Upper lobe of right lung (tissue), 1 donor: ENCODE measurements around the gene MRRF. TPM values are rescaled to one million over a fixed set of nuclear protein-coding genes. Genes with fewer than 3 reads are reported as not detected.

Experiments
- ATAC-seq: fragments of 200-7000 bp; cut with Tn5 transposase; one replicate; pipeline ENCODE4 v1.9.1; 2020; ENCODE audit warnings: mild to moderate bottlenecking, moderate library complexity
- DNase-seq: peaks from one replicate; pipeline ENCODE4 v3.0.0-alpha.2; 2020
- H3K27ac ChIP-seq: fragments of 200-600 bp; one replicate; pipeline ENCODE4 v1.8.0; 2022
- H3K27me3 ChIP-seq: fragments of 200-600 bp; one replicate; pipeline ENCODE4 v1.8.0; 2022; ENCODE audit warnings: mild to moderate bottlenecking
- H3K36me3 ChIP-seq: fragments of 200-600 bp; one replicate; pipeline ENCODE4 v1.8.0; 2022
- H3K4me1 ChIP-seq: fragments of 200-600 bp; one replicate; pipeline ENCODE4 v1.8.0; 2022
- H3K4me3 ChIP-seq: fragments of 200-600 bp; one replicate; pipeline ENCODE4 v1.8.0; 2022; ENCODE audit warnings: mild to moderate bottlenecking
- H3K9me3 ChIP-seq: fragments of 200-600 bp; one replicate; pipeline ENCODE4 v1.8.0; 2022
- intact Hi-C: fragments of 100-400 bp; cut with DNase I; formaldehyde crosslinking; loops from one replicate; pipeline ENCODE4 v1.11.0; 2022
- total RNA-seq: library from RNA; stranded (reverse); fragmentation: NEBNext Ultra II Directional; extraction: Animal tissue kit (Norgen Biotek cat#: 25700); gene quantifications from one replicate; pipeline ENCODE4 v1.2.1, GENCODE V29; 2021
- TF ChIP-seq, protein P1 (sequence below): fragments of 200-600 bp; IDR thresholded peaks from one replicate; pipeline ENCODE4 v1.8.0; 2022; ENCODE audit warnings: antibody characterized with exemption
- donor health status: DM: no; HTN: yes; CAD: no; lungs with severe emphysema.

The MRRF gene
- total RNA-seq, 1 donor from 2014 or later, result 31.9 TPM

DNA sequence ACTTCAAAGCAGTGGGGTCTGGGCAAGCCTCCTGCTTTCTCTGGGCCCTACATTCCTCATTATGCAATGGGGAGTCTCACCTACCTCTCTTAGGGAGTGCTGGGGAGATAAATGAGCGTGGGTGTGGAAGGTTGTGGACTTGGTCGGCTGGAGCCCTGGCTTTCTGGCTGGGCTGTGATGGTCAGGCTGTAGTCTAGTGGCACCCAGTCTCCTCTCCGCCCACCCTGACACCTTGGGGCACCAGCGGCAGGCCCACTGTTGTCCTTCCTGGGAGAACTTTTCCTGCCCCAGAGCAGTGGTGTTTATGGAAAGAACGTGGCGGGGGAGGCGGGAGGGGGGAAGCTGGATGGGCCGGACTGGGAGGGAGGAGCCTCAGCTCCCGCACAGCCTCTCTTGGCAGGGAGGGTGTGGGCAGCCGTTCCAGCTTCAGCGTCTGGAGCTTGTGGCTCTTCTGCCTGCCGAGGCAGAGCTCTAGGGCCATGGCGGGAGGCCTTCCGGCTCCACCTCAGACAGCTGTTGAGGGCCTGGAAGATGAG, 110.3 kb downstream of the MRRF start:
- intact Hi-C loops, result no loop called here
- no peaks in the 10 kb centered on the region for H3K9me3 ChIP-seq
- peaks cover 12% of the 10 kb centered on the region for H3K4me1 ChIP-seq
- ATAC-seq (peak; percentile 51), DNase-seq (peak; percentile 73)
- H3K36me3 ChIP-seq, result no peaks in the 10 kb centered on the region
- peaks cover 4% of the 10 kb centered on the region for H3K27me3 ChIP-seq
- no peak overlapping the region for H3K27ac ChIP-seq
- TF ChIP-seq, protein P1, sequence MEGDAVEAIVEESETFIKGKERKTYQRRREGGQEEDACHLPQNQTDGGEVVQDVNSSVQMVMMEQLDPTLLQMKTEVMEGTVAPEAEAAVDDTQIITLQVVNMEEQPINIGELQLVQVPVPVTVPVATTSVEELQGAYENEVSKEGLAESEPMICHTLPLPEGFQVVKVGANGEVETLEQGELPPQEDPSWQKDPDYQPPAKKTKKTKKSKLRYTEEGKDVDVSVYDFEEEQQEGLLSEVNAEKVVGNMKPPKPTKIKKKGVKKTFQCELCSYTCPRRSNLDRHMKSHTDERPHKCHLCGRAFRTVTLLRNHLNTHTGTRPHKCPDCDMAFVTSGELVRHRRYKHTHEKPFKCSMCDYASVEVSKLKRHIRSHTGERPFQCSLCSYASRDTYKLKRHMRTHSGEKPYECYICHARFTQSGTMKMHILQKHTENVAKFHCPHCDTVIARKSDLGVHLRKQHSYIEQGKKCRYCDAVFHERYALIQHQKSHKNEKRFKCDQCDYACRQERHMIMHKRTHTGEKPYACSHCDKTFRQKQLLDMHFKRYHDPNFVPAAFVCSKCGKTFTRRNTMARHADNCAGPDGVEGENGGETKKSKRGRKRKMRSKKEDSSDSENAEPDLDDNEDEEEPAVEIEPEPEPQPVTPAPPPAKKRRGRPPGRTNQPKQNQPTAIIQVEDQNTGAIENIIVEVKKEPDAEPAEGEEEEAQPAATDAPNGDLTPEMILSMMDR, result no peak
- no peak overlapping the region for H3K4me3 ChIP-seq

DNA sequence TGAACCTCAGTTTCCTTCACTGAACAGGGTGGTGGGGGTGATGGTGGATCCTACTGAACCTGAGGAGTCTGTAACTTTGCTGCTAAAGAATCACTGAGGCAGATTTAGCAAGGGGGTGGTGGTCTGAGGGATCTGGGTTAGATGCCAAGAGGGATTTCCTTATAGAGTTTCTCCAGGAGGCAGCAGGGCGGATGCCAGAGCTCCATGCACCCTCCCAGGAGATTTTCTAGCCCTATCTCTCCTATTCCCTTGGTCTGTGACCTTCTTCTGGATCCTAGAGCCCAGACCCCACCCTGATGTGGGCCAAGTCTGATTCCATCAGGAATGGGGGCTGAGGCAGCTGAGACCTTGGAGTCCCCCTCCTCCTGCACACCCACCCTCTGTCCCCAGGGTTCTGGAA, 112.1 kb downstream of the MRRF start:
- ATAC-seq (no peak), DNase-seq (no peak)
- no peaks in the 10 kb centered on the region for H3K36me3 ChIP-seq
- peaks cover under 1% of the 10 kb centered on the region for H3K27me3 ChIP-seq
- H3K9me3 ChIP-seq, result no peaks in the 10 kb centered on the region
- TF ChIP-seq, protein P1, result no peak
- H3K4me3 ChIP-seq, result no peak overlapping the region
- H3K27ac ChIP-seq, result no peak overlapping the region
- intact Hi-C loops, result no loop called here
- H3K4me1 ChIP-seq, result peaks cover 12% of the 10 kb centered on the region

DNA sequence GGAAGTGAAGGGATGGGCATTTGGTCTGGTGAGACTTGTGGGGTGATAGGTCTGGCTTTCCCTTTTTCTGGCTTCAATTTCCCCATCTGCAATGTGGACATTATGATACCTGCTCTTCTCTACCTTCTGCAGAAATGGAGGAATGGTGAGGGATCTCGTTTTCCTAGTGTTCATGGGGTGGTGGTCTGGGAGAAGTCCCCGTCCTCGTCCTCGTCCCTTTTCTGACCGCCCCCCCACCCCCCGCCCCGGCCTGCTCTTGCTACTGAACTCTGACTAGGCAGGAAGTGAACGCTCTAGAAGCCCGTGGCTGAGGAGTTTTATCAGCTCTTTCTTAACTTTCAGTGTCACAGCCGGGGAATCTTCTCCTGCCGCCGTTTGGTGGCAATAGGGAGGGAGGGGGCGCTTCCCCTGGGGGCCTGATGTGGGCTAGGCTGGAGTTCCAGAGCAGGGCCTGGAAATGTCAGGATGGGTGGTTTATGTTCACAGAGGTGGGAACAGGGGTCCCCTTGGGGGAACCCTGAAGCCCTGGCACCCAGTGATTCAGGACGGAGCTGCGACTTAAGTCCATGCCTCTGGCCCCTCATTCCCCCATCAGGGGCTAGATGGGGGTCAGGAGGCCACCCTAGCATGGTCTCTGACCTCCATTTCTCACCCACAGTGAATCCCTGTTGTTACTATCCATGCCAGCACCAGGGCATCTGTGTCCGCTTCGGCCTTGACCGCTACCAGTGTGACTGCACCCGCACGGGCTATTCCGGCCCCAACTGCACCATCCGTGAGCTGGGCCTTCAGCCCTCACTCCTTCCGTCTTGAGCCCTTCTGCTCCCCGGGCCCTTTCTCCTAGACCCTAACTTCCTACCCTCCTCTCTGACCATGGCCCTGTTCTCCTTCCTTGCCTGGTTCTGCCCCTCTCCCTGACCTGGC, 112.8 kb downstream of the MRRF start:
- DNase-seq (no peak), ATAC-seq (no peak)
- intact Hi-C loops, result no loop called here
- no peaks in the 10 kb centered on the region for H3K36me3 ChIP-seq
- H3K27me3 ChIP-seq, result no peaks in the 10 kb centered on the region
- TF ChIP-seq, protein P1, result no peak
- no peak overlapping the region for H3K4me3 ChIP-seq
- no peak overlapping the region for H3K27ac ChIP-seq
- no peaks in the 10 kb centered on the region for H3K9me3 ChIP-seq
- peaks cover 12% of the 10 kb centered on the region for H3K4me1 ChIP-seq

DNA sequence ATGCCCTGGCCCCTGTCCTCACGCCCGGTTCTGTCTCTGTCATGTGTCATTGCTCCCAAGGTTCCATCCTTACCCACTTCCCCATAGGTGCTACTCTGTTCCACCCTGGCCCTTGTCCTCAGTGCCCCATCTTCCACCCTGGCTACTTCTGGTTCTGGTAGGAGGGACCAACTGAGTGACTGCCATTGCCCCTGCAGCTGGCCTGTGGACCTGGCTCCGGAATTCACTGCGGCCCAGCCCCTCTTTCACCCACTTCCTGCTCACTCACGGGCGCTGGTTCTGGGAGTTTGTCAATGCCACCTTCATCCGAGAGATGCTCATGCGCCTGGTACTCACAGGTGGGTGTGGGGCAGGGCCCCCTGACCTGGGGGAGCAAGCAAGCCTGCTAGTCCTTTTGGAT, 113.6 kb downstream of the MRRF start:
- Histone ChIP-seq H3K27me3 (no peaks in the 10 kb centered on the region), H3K27ac (no peak overlapping the region), H3K9me3 (no peaks in the 10 kb centered on the region), H3K4me3 (no peak overlapping the region), H3K4me1 (peaks cover 12% of the 10 kb centered on the region), H3K36me3 (no peaks in the 10 kb centered on the region)
- DNase-seq, result no peak
- intact Hi-C loops, result no loop called here
- TF ChIP-seq, protein P1, result no peak
- no peak for ATAC-seq

DNA sequence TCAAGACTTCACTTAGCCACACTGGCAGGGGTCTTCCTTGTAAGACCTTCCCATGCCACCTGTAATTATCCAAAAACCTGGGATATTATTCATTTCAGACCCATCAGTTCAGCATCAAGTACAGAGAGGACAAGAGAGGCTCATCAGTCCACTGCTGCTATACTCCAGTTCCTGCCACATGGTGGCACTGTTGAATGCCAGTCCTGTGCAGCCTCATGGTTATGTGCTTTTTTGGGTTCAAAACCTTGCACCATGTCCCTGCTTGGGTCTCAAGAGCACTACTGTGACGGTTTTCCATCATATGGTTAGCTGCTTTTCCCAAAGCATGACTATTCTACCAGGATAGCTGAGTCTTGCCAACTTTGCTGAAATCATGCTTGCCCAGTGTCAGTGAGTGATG, 114.7 kb downstream of the MRRF start:
- TF ChIP-seq, protein P1, result peak; percentile 22
- intact Hi-C loops, result no loop called here

More for the DNA sequence above, 114.7 kb downstream of the MRRF start:
- Histone ChIP-seq H3K27me3 (no peaks in the 10 kb centered on the region), H3K36me3 (no peaks in the 10 kb centered on the region), H3K4me1 (peaks cover 12% of the 10 kb centered on the region), H3K9me3 (no peaks in the 10 kb centered on the region), H3K4me3 (no peak overlapping the region), H3K27ac (no peak overlapping the region)
- ATAC-seq (no peak), DNase-seq (no peak)
